NCI-H526 treated with DMSO at 0.1 percent for 48 hours (cell line): ENCODE results near the gene FAM83F.

Source experiments
- DNase-seq: peaks from one replicate; lab custom pipeline; 2025; lab: John Stamatoyannopoulos, UW

FAM83F gene

DNA sequence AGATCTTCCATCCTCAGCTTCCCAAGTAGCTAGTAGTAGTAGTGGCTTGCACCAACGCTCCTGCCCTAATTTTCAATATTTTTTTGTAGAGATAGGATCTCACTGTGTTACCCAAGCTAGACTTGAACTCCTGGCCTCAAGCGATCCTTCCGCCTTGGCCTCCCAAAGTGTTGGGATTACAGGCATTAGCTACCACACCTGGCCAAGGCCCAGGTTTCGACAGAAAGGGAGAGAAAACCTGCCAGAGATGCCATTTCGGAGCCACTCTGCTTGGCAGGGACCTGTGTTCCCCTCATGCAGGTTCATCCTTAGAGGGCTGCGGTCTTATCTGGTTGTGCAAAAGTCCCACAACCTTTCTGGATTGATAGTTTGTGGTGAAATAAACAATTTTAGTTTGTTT is 41.4 kb downstream of the FAM83F start:
- no peak for DNase-seq

GRCh38 chr22:40036591-40037225 is 42.0 kb downstream of the FAM83F start:
- DNase-seq = peak; percentile 37

DNA sequence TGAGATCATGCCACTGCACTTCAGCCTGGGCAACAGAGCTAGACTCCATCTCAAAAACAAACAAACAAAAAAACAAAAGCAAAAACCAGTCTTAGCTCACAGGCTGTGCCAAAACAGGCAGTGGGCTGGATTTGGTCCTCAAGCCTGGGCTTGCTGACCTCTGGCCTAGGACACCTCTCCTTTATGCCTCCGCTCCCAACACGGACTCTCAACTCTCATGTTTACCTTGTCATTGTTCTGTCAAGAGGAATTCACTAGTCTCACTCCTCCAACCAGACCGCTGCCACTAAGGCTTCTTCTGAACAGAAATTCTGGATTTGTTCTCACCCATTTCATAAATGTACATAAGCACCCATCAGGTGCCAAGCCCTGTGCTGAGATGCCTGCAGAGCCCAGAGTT is 42.6 kb downstream of the FAM83F start:
- DNase-seq = no peak

- DNase-seq = no peak
Measured at GRCh38 chr22:40039482-40040115, 44.8 kb downstream of the FAM83F start.

DNA sequence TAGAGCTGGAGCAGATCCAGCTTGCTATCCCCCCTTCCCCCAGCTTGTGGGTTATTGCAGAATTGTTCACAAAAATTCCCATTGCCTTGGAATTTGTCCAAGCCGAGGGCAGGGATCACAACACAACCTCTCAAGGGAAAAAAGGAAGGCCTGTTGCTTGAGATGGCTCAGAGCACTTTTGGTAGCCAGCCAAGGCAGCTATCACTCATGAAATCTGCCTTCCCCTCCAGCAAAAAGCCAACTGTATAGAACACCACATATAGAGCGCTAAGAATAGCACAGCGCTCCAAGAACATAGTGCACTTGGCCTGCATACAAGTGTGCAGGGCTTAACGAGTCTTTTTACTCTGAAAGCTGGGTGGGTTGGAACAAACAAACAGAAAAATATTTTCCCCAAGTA is 46.2 kb downstream of the FAM83F start:
- no peak for DNase-seq

GRCh38 chr22:40041366-40042137 is 46.8 kb downstream of the FAM83F start:
- no peak for DNase-seq

DNA sequence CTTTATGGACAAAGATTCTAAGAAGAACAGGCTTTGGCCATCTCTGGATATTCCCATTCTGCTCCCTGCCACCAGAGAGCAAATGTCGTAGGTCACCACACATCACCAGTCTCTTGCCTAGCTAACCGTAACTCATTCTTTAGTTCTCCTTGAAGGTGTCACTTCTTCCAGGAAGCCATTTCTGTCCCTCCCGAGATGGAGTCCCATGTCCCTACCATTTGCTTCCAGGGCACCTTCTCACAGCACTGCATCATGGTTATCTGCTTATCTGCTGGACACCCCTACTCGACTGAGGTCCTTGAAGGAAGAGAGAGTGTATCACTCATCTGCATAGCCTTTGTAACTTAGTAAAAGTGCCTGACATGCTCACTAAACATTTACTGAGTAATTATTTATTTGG is 47.6 kb downstream of the FAM83F start:
- DNase-seq = no peak

DNA sequence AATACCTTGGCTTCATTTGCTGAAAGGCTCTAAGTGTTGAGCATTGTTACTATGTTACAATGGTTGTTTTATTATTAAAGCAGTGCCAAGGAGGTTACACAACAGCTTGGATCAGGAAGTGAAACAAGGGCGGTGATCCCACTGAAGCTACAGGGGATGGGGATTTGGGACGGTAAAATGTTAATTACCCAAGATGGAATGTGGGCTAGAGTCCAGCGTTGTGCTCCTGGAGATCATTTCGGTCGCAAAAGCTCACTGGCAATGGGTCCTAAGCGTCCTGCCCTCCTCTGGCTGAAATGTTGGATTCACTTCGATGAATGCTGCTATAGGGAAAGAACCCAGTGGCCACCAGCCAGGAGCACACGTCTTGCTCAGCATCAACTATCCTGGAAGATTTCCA is 48.3 kb downstream of the FAM83F start:
- no peak for DNase-seq

GRCh38 chr22:40043793-40044101 is 49.0 kb downstream of the FAM83F start:
- no peak for DNase-seq

DNA sequence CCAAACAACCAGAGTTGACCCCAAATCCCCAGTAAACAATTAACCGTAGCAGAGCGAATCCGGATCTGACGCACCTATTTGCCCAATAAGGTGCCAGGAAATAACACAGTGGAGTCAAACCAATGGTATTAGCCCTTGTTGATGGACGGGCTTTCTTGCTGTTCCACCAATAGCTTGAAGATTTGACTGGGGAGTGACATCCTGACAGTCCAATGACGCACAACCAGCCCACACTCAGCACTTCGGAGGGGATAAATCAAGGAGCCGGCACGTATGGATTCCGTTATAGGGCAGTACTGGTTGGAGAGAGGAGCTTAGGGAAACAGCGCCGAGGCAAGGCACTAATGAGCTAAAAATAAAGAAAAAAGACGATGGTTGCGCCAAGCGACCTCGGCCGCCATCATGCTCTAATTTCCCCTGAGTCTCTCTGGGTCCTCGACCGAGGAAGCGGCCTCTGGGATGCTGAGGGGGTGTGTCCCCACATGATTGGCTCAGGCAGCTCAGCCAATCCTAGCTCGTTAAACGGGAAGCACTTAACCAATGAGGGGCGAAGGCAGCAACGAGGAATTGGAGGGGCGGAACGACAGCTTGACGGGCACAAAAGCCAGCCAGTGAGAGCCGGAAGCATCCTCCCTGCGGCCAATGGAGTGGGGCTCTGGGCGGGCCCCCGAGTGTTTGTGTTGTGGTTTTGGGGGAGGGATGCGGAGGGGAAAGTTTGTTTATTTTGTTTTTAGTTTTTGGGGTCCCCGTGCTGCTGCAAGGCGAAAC is 49.5 kb downstream of the FAM83F start:
- DNase-seq = peak; percentile 95

DNA sequence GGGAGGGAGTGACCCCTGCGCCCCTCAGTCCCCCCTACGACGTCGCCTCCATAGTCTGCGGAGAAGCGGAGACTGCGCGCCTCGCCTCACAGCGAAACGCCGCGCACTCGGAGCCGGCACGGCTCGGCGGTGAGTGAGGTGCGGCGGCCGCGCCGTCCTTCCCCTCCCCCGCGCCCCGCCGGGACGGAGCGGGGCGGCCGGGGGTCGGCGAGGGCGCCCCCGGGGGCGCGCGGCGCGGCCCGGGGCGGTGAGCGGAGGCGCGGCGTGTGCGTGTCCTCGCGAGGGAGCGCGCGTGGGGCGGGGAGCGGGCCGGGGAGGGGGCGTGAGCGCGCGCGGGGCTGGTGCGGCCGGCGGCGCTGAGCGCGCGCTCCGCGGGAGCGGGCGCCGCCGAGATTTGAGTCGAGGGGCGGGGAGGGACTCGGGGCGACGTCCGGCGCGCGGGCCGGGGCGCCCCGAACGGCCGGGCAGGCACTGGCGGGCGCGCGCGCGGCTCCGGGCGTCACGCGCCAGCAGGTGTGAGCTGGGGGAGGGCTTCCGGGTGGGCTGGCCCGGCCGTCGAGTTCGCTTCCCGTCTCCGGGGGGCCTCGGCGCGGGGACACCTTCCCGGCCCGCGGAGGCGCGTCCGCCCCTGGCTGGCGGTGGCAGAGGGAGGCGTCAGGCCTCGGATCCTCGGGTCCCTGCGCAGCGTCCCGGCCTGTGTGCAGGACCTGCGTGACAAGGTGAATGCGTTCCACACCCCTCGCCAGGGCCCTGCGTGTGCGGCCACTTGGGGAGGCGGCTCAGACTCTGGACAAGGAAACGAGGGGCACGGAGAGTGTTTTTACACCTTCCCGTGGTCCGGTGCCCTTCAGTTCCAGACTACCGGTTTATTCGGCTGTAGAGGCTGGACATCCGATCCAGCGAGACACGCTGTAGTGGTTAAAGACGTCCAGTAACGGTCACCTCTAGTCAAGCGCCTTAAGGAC is 50.4 kb downstream of the FAM83F start:
- DNase-seq = no peak

- no peak for DNase-seq
Measured at GRCh38 chr22:40046126-40046525, 51.4 kb downstream of the FAM83F start.

DNA sequence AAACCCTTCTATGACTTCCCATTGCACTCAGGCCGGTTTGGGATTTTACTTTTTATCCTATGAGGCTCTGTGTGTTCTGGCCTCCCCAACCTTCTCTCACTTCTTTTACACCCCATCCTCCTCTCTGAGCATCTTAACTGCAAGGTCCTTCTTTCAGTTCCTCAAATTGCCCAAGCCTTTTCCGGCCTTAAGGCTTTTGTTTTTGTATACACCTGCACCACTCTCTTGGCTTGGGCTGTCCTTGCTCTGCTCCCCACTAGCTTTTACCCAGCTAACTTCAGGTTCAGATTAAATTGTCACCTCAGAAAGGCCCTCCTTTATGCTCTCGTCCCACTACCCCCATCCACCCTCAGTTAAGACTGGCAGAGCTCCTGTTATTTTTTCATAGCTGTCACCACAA is 55.5 kb downstream of the FAM83F start:
- DNase-seq = no peak

DNA sequence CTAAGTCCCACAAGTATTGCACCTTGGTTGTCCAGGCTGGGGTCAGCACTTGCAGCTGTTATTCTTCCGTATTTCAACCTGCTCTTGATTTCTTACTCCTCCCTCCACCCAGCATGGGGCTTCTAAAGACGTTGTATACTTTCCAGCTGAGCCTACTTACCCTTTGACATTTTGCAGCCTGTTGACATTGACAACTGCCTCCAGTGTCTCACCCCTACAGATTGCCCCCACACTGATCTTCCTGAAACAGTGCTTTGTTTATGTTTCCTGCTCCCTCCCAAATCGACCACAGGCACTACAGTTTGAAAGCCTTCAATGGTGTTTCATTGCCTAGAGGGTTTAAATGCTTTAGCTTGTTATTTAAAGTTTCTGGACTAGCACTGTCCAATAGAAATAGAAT is 56.6 kb downstream of the FAM83F start:
- no peak for DNase-seq

DNA sequence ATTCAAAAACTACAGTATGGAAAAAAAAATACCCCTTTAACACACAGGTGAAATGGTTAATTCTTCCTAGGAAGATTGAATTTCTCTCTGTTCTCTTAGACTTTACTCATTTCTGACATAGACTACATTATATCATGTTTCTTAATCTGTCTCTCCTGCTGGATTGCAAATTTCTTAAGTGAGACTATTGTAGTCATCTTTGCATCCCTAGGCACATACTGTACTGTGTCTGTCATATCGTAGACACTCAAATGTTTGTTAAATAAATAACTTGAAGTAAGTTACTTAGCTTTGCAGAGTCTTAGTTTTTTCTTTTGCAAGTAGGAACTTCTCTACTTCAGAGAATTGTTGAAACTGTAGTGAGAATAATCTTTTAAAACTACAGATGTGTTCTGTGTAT is 58.7 kb downstream of the FAM83F start:
- DNase-seq = no peak

DNA sequence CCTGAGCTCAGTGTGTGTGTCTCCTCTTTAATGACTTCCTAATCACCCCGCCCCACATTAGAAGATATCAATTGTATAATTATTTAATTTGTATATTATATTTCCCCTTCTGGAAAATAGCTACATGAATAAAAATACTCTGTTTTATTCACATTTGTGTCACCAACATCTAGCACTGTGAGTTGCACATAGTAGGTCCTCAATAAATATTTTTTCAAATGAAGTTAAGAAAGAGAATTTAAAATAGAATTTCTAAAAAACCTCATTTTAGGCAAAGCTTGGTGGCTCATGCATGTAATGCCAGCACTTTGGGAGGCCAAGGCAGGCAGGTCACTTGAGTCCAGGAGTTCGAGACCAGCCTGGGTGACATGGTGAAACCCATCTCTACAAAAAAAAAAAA is 59.7 kb downstream of the FAM83F start:
- no peak for DNase-seq

- DNase-seq = no peak
Measured at GRCh38 chr22:40055143-40055883, 60.6 kb downstream of the FAM83F start.

- DNase-seq = no peak
Measured at GRCh38 chr22:40056154-40056553, 61.4 kb downstream of the FAM83F start.

DNA sequence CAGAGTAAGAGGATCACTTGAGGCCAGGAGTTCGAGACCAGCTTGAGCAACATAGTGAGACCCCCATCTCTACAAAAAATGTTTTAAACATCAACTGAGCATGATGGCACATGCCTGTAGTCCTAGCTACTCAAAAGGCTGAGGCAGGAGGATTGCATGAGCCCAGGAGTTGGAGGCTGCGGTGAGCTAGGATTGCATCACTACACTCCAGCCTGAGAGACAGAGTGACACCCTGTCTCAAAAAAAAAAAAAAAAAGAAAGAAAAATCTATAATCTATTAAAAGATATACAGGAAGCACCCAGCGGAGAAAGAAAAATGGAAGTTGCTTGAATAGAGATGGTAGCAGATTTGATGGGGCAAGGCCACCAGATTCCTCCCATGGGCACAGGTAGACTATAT is 61.8 kb downstream of the FAM83F start:
- no peak for DNase-seq

DNA sequence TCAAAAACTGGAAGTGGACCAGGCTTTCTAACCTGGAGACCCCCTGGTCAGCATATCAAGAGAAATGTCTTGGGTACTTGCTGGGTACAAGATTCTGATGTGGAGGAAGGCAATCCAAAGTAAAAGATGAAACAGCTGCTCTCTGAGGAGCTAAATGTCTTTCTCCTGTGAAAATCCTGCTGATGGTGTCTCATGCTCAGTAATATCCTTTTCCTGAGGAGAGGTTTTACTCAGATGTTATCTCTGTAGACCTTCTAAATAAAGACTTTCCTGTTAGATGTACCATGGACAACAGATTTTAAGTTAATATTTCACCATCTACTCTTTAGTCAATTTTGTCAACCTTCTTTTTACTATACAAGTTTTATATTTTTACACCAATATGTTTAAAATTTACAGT is 62.9 kb downstream of the FAM83F start:
- DNase-seq = no peak

DNA sequence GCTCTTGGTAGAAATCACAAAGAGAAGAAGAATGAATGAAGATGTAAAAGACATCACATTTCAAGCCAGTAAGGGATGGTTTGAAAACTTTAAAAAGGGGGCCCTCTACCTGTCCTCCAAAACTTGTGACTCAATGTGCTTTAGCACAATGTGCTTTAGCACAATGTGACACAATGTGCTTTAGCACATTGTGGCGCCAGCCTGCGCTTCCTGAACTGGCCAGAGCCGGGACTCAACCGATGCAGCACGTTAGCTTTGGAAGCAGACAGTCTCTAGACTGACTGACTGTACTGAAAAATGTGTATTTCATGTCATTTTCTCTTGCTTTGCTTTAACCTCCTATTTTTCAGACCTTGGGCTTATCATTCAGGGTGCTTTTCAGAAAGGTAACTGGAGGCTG is 63.5 kb downstream of the FAM83F start:
- DNase-seq = no peak
